Measurements from ENCODE around the gene TAF11L13.

DNA sequence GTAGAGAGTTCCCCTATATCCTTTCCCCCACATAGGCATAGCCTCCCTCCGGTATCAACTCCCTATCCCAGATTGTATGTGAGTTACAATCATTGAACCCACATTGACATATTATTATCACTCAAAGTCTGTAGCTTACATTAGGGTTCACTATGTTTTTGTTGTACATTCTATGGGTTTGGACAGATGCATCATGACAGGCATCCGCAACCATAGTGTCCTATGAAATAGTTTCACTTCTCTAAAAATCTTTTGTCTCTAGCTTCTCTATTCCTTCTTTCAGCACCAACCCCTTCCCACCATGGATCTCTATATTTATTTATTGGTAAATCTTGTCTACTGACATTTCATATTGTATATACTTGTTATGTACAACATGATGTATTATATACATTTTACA lies 33.9 kb downstream of the TAF11L13 start:
- TF ChIP-seq CSDC2 (CRISPR knock-in tag; IDR thresholded peaks at IDR 0.05) (no peak), PATZ1 (CRISPR knock-in tag; IDR thresholded peaks at IDR 0.05; ENCODE audit: borderline replicate concordance) (no peak), ESRRG (CRISPR knock-in tag; IDR thresholded peaks at IDR 0.05) (no peak), ZNF8 (CRISPR knock-in tag; IDR thresholded peaks at IDR 0.05) (no peak), RARB (CRISPR knock-in tag; IDR thresholded peaks at IDR 0.05) (no peak), ZNF565 (CRISPR knock-in tag; conservative IDR thresholded peaks at IDR 0.05; ENCODE audit: low read depth) (no peak), TSHZ2 (CRISPR knock-in tag; IDR thresholded peaks at IDR 0.05) (no peak), CSRNP3 (CRISPR knock-in tag; IDR thresholded peaks at IDR 0.05) (no peak), ZFP30 (CRISPR knock-in tag; IDR thresholded peaks at IDR 0.05) (no peak), ZNF70 (CRISPR knock-in tag; IDR thresholded peaks at IDR 0.05) (no peak)
